Progenitor cell of endocrine pancreas (in vitro differentiated cells): ENCODE data around the gene LDLRAD4. TPM values are rescaled to one million over a fixed set of nuclear protein-coding genes. Genes with fewer than 3 reads are reported as not detected.

ENCODE experiments used
- DNase-seq: peaks from one replicate; pipeline ENCODE4 v3.0.0; 2021; ENCODE audit warnings: low spot score; ENCODE audit not compliant: unreplicated experiment
- H3K27ac Mint-ChIP-seq: 2 replicates; pipeline ENCODE4 v1.8.0; 2021; ENCODE audit warnings: mild to moderate bottlenecking, moderate library complexity, mixed read lengths
- H3K27me3 Mint-ChIP-seq: 2 replicates; pipeline ENCODE4 v1.8.0; 2021; ENCODE audit warnings: mixed read lengths
- H3K36me3 Mint-ChIP-seq: 2 replicates; pipeline ENCODE4 v1.8.0; 2022; ENCODE audit warnings: mixed read lengths; ENCODE audit not compliant: insufficient read depth
- H3K4me1 Mint-ChIP-seq: 2 replicates; pipeline ENCODE4 v1.8.0; 2021; ENCODE audit warnings: low read depth, mixed read lengths
- H3K4me3 Mint-ChIP-seq: 2 replicates; pipeline ENCODE4 v1.8.0; 2021; ENCODE audit warnings: low read depth, mild to moderate bottlenecking, moderate library complexity, mixed read lengths
- H3K9me3 Mint-ChIP-seq: 2 replicates; pipeline ENCODE4 v1.8.0; 2021; ENCODE audit warnings: low read depth, mixed read lengths
- CTCF ChIP-seq: fragments of 200-600 bp; sonication (generic); IDR thresholded peaks from one replicate; pipeline ENCODE4 v1.5.0; 2021; ENCODE audit warnings: antibody characterized with exemption, mild to moderate bottlenecking; ENCODE audit not compliant: unreplicated experiment
- total RNA-seq: library from RNA; stranded (reverse); gene quantifications from 2 replicates; pipeline ENCODE4 v1.2.1, GENCODE V29; 2021

Gene LDLRAD4
- total RNA-seq, 1 donor from 2014 or later, result 3.8 TPM

DNA sequence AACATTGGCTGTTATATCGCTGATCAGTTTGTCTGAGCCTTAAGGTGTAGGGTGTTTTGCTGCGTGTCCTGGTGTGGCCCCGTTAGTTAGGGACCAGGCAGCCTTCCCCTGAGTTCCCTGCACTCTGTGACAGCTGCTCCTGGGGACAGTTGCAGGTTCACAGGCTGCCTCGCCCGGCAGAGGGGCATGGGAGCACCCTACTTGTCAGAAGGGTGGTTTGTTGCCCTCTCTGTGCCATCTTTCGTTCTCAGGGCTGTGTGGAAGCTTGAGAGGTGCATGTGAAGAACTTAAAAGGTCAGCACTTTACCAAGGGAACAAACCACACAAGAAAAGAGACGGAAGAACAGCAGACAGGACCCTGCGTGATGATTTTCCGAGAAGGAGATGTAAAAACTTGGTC is 159.6 kb downstream of the LDLRAD4 start:
- peaks cover 26% of the 10 kb centered on the region for H3K27me3 Mint-ChIP-seq
- no peaks in the 10 kb centered on the region for H3K36me3 Mint-ChIP-seq
- no peaks in the 10 kb centered on the region for H3K9me3 Mint-ChIP-seq
- no peak for TF ChIP-seq CTCF
- H3K4me3 Mint-ChIP-seq, result no peak overlapping the region
- no peak for DNase-seq
- H3K27ac Mint-ChIP-seq, result no peak overlapping the region
- no peaks in the 10 kb centered on the region for H3K4me1 Mint-ChIP-seq

DNA sequence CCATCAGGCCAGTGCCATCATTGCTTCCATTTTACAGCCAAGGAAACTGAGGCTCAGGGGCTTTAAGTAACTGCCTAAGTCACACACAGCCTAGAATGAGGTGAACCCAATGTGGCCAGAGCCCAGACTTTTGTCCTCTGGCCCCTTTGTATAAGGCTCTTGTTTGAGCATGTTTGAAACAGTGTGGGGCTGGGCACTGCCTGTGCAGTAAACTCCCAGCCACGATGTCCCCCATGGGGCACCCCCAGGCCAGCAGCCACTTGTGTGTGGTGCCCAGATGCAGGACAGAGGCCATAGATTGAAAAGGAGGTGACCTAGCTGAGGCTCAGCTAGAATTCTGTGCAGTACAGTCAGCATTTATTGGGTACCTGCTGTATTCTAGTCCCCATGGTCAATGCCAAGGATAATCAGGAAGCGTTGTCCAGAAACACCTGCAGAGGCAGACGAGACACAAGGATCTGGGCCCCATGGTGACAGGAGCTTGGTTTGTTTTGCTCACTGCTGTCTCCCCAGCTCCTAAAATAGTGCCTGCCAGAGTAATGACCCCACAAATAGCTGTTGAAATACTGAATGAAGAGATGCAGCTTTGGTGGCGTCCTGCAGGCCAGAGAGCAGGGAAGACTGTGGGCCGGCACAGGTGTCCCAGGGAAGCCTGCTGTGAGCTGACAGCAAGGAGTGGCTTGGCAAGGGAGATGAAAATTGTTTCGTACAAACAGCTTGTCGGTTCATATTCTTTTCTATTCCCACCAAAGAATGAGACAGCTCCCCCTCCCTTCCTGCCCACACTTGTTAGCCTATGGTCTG is 160.7 kb downstream of the LDLRAD4 start:
- no peaks in the 10 kb centered on the region for H3K36me3 Mint-ChIP-seq
- H3K27me3 Mint-ChIP-seq, result peaks cover 28% of the 10 kb centered on the region
- no peaks in the 10 kb centered on the region for H3K4me1 Mint-ChIP-seq
- H3K27ac Mint-ChIP-seq, result no peak overlapping the region
- no peaks in the 10 kb centered on the region for H3K9me3 Mint-ChIP-seq
- H3K4me3 Mint-ChIP-seq, result no peak overlapping the region
- no peak for DNase-seq
- TF ChIP-seq CTCF, result no peak

- no peak for DNase-seq
- H3K9me3 Mint-ChIP-seq, result no peaks in the 10 kb centered on the region
- H3K27me3 Mint-ChIP-seq, result peaks cover 31% of the 10 kb centered on the region
- no peak overlapping the region for H3K4me3 Mint-ChIP-seq
- H3K27ac Mint-ChIP-seq, result no peak overlapping the region
- no peaks in the 10 kb centered on the region for H3K36me3 Mint-ChIP-seq
- TF ChIP-seq CTCF, result no peak
- no peaks in the 10 kb centered on the region for H3K4me1 Mint-ChIP-seq
Measured at GRCh38 chr18:13379930-13380690, 161.6 kb downstream of the LDLRAD4 start.

DNA sequence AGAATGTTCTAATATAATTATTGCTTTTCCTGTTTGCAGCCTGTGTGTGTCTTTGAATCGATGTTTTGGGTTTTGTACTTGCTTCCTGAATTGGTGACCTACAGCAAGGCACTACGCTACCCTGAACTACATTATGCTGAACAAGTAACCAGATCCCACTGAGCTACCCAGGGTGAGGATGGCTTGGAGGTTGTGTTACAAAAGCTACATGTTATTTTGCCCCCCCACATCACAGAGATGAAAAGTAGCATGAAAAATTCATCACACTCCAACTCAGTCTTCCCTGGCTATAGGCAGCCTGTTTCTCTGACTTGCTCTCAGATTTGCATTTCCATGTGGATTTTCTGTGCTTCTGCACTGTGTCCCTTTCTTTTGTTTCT is 162.1 kb downstream of the LDLRAD4 start:
- Mint-ChIP-seq H3K4me3 (no peak overlapping the region), H3K27me3 (peaks cover 33% of the 10 kb centered on the region), H3K9me3 (no peaks in the 10 kb centered on the region), H3K36me3 (no peaks in the 10 kb centered on the region), H3K4me1 (no peaks in the 10 kb centered on the region), H3K27ac (no peak overlapping the region)
- no peak for TF ChIP-seq CTCF
- DNase-seq, result no peak

DNA sequence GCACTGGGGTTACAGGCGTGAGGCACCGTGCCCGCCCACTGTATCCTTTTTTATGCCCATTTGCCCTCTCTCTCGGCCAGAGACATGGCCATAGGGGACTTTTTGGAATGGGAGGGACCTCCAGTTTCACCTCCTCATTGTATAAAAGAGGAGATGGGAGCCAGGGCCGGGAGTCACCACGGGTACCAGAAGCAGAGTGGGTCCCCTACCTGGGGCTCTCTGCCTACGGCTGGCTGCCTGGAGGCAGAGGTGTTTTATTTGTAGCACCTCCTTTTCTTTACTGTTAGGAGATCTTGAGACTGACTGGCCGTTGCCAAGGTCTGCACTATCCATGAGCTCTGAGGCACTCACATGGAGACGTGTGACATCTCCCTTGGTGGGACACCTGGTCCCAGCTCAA is 162.8 kb downstream of the LDLRAD4 start:
- H3K9me3 Mint-ChIP-seq, result no peaks in the 10 kb centered on the region
- no peak overlapping the region for H3K27ac Mint-ChIP-seq
- H3K4me1 Mint-ChIP-seq, result no peaks in the 10 kb centered on the region
- peaks cover 33% of the 10 kb centered on the region for H3K27me3 Mint-ChIP-seq
- H3K4me3 Mint-ChIP-seq, result no peak overlapping the region
- no peaks in the 10 kb centered on the region for H3K36me3 Mint-ChIP-seq
- no peak for DNase-seq
- TF ChIP-seq CTCF, result no peak
